PC-9 (cell line): Measurements from ENCODE around the gene DIAPH2. TPM values are rescaled to one million over a fixed set of nuclear protein-coding genes. Genes with fewer than 3 reads are reported as not detected.
"Not testable (repeated sequence)": the region's sequence is repeated elsewhere in the genome, so short reads cannot be mapped to it uniquely, and the experiment has no call there.

ENCODE experiments used
- BruUV-seq: library from RNA; stranded (reverse); fragments of 400-500 nt; replicated peaks from 2 replicates; lab custom pipeline; 2021; lab: Mats Ljungman, UMichigan
- CTCF ChIA-PET: fragments of 300-600 bp; sonication (Branson Sonifier 250); formaldehyde crosslinking; loops from one replicate; lab custom pipeline; 2022; ENCODE audit warnings: antibody characterized with exemption; lab: Charles Lee
- POLR2A ChIA-PET: fragments of 300-600 bp; sonication (Branson Sonifier 250); formaldehyde crosslinking; loops from one replicate; lab custom pipeline; 2022; ENCODE audit warnings: antibody characterized with exemption; ENCODE audit not compliant: unreplicated experiment; lab: Charles Lee
- DNase-seq, 2 experiments: peaks; one replicate each; pipeline versions ENCODE4 v3.0.0 to v3.0.0-alpha.2; 2015 to 2022; ENCODE audit warnings: mixed read lengths in 1 of 2
- H2AFZ ChIP-seq: fragments of 200-600 bp; sonication (generic); 2 replicates; pipeline ENCODE4 v1.8.1; 2017; ENCODE audit warnings: antibody characterized with exemption
- H3F3A ChIP-seq: fragments of 200-600 bp; sonication (generic); 2 replicates; pipeline ENCODE4 v1.8.1; 2017; ENCODE audit warnings: antibody characterized with exemption, mild to moderate bottlenecking, low read depth; ENCODE audit not compliant: insufficient read depth
- H3K27ac ChIP-seq: fragments of 200-600 bp; sonication (generic); 2 replicates; pipeline ENCODE4 v1.6.1; 2016; ENCODE audit warnings: mixed run types
- H3K27me3 ChIP-seq: fragments of 200-600 bp; sonication (generic); 2 replicates; pipeline ENCODE4 v1.6.1; 2016; ENCODE audit warnings: low read depth, mixed run types; ENCODE audit not compliant: insufficient read depth
- H3K36me3 ChIP-seq: fragments of 200-600 bp; sonication (generic); 2 replicates; pipeline ENCODE4 v1.6.1; 2016; ENCODE audit warnings: low read depth, mixed run types
- H3K4me1 ChIP-seq: fragments of 200-600 bp; sonication (generic); replicated peaks from 2 replicates; pipeline ENCODE4 v1.6.1; 2016; ENCODE audit warnings: mixed run types; ENCODE audit not compliant: insufficient read depth
- H3K4me2 ChIP-seq: fragments of 200-600 bp; sonication (generic); 2 replicates; pipeline ENCODE4 v1.6.1; 2017; ENCODE audit warnings: mixed run types
- H3K4me3 ChIP-seq: fragments of 200-600 bp; sonication (generic); 2 replicates; pipeline ENCODE4 v1.6.1; 2016; ENCODE audit warnings: mixed run types
- H3K79me2 ChIP-seq: fragments of 200-600 bp; sonication (generic); 2 replicates; pipeline ENCODE4 v1.6.1; 2017; ENCODE audit warnings: low read depth, mixed run types
- H3K9me2 ChIP-seq: fragments of 200-600 bp; sonication (generic); 2 replicates; pipeline ENCODE4 v1.8.1; 2017; ENCODE audit warnings: mild to moderate bottlenecking; ENCODE audit not compliant: insufficient read depth
- H3K9me3 ChIP-seq: fragments of 200-600 bp; sonication (generic); 2 replicates; pipeline ENCODE4 v1.8.1; 2016; ENCODE audit warnings: low read depth; ENCODE audit not compliant: insufficient read depth
- H4K20me1 ChIP-seq: fragments of 200-600 bp; sonication (generic); 2 replicates; pipeline ENCODE4 v1.8.1; 2017; ENCODE audit not compliant: insufficient read depth
- CTCF ChIP-seq: fragments of 200-600 bp; sonication (generic); conservative IDR thresholded peaks from 2 replicates; pipeline ENCODE4 v1.6.1; 2017; ENCODE audit warnings: mixed run types, antibody characterized with exemption, mild to moderate bottlenecking, moderate library complexity
- EZH2 ChIP-seq: fragments of 200-600 bp; sonication (generic); IDR thresholded peaks from 2 replicates; pipeline ENCODE4 v1.8.0; 2017; ENCODE audit warnings: antibody characterized with exemption, low read depth
- intact Hi-C: fragments of 100-400 bp; cut with micrococcal nuclease; formaldehyde crosslinking; loops from one replicate; pipeline ENCODE4 v1.10.0; 2022; ENCODE audit not compliant: unreplicated experiment
- total RNA-seq: library from RNA; stranded (reverse); gene quantifications from 2 replicates; pipeline ENCODE4 v1.2.3, GENCODE V29; 2021

Gene DIAPH2
- total RNA-seq, 1 experiment from 2014 or later, result 12.0 TPM

GRCh38 chrX:96707804-96708203 is 23.2 kb downstream of the DIAPH2 start:
- no peaks in the 10 kb centered on the region for H3K4me1 ChIP-seq
- H3K9me2 ChIP-seq, result no peaks in the 10 kb centered on the region
- no peak overlapping the region for H3K27ac ChIP-seq
- H3K9me3 ChIP-seq, result no peaks in the 10 kb centered on the region
- H3K79me2 ChIP-seq, result no peaks in the 10 kb centered on the region
- intact Hi-C loops, result no loop called here
- H4K20me1 ChIP-seq, result no peaks in the 10 kb centered on the region
- H3K4me2 ChIP-seq, result no peak overlapping the region
- H3K27me3 ChIP-seq, result no peaks in the 10 kb centered on the region
- DNase-seq, result no peak
- ChIA-PET CTCF (no interaction called here), POLR2A (no interaction called here)
- H3F3A ChIP-seq, result no peaks in the 10 kb centered on the region
- no peaks in the 10 kb centered on the region for H3K36me3 ChIP-seq
- BruUV-seq, result no TSS peak
- TF ChIP-seq CTCF, result no peak
- TF ChIP-seq EZH2, result no peak
- H3K4me3 ChIP-seq, result no peak overlapping the region
- H2AFZ ChIP-seq, result no peak overlapping the region

GRCh38 chrX:96710031-96710430 is 25.4 kb downstream of the DIAPH2 start:
- Histone ChIP-seq H4K20me1 (no peaks in the 10 kb centered on the region), H3K4me2 (no peak overlapping the region), H3K4me3 (no peak overlapping the region), H3K79me2 (no peaks in the 10 kb centered on the region), H3K27me3 (no peaks in the 10 kb centered on the region), H3K9me3 (no peaks in the 10 kb centered on the region), H3F3A (no peaks in the 10 kb centered on the region), H3K27ac (no peak overlapping the region), H3K36me3 (no peaks in the 10 kb centered on the region), H2AFZ (no peak overlapping the region), H3K4me1 (no peaks in the 10 kb centered on the region), H3K9me2 (no peaks in the 10 kb centered on the region)
- ChIA-PET POLR2A (no interaction called here), CTCF (no interaction called here)
- TF ChIP-seq CTCF (no peak), EZH2 (no peak)
- no peak for DNase-seq
- no TSS peak for BruUV-seq
- intact Hi-C loops, result no loop called here

GRCh38 chrX:96713303-96713702 is 28.7 kb downstream of the DIAPH2 start:
- Histone ChIP-seq H3K4me2 (no peak overlapping the region), H3K36me3 (no peaks in the 10 kb centered on the region), H3K4me1 (no peaks in the 10 kb centered on the region), H3K9me3 (no peaks in the 10 kb centered on the region), H3K4me3 (no peak overlapping the region), H3K27me3 (no peaks in the 10 kb centered on the region), H4K20me1 (no peaks in the 10 kb centered on the region), H3K27ac (no peak overlapping the region), H3F3A (no peaks in the 10 kb centered on the region), H3K9me2 (no peaks in the 10 kb centered on the region), H3K79me2 (no peaks in the 10 kb centered on the region), H2AFZ (no peak overlapping the region)
- no TSS peak for BruUV-seq
- no peak for DNase-seq
- ChIA-PET CTCF (no interaction called here), POLR2A (no interaction called here)
- TF ChIP-seq CTCF (no peak), EZH2 (no peak)
- intact Hi-C loops, result no loop called here

GRCh38 chrX:96714393-96714792 is 29.8 kb downstream of the DIAPH2 start:
- H3K9me3 ChIP-seq, DNase-seq, H2AFZ ChIP-seq, H3F3A ChIP-seq, BruUV-seq, H3K4me2 ChIP-seq, H3K4me3 ChIP-seq, H3K79me2 ChIP-seq, H3K36me3 ChIP-seq, H3K27me3 ChIP-seq, POLR2A ChIA-PET, H3K4me1 ChIP-seq, H4K20me1 ChIP-seq, intact Hi-C loops, CTCF ChIA-PET, H3K27ac ChIP-seq, H3K9me2 ChIP-seq: not testable (repeated sequence)
